WTC11 (cell line): ENCODE results near the gene KLB. TPM values are rescaled to one million over a fixed set of nuclear protein-coding genes. Genes with fewer than 3 reads are reported as not detected.

Source experiments
- ATAC-seq: fragments of 200-7000 bp; cut with Tn5 transposase; 2 replicates; pipeline ENCODE4 v1.10.0; 2021; ENCODE audit warnings: mild to moderate bottlenecking, moderate library complexity
- CTCF ChIA-PET: fragments of 300-600 bp; sonication (Branson Sonifier 250); formaldehyde crosslinking; loops from one replicate; lab custom pipeline; 2021; ENCODE audit warnings: antibody characterized with exemption; lab: Charles Lee
- POLR2A ChIA-PET: fragments of 350-600 bp; sonication (Branson Sonifier 250); formaldehyde crosslinking; loops from one replicate; lab custom pipeline; 2021; ENCODE audit warnings: antibody characterized with exemption; lab: Charles Lee
- DNase-seq: peaks from one replicate; pipeline ENCODE4 v3.0.0; 2021; ENCODE audit warnings: low spot score
- H3K27ac Mint-ChIP-seq: 2 replicates; pipeline ENCODE4 v1.8.0; 2021; ENCODE audit warnings: mixed read lengths
- H3K27me3 Mint-ChIP-seq: 2 replicates; pipeline ENCODE4 v1.8.0; 2021; ENCODE audit warnings: low read depth, mild to moderate bottlenecking, moderate library complexity, mixed read lengths
- H3K36me3 Mint-ChIP-seq: 2 replicates; pipeline ENCODE4 v1.8.0; 2021; ENCODE audit warnings: mixed read lengths
- H3K4me1 Mint-ChIP-seq: 2 replicates; pipeline ENCODE4 v1.8.0; 2022; ENCODE audit warnings: mixed read lengths
- H3K4me3 Mint-ChIP-seq: 2 replicates; pipeline ENCODE4 v1.8.0; 2021; ENCODE audit warnings: mild to moderate bottlenecking, moderate library complexity, mixed read lengths
- H3K9me3 Mint-ChIP-seq: 2 replicates; pipeline ENCODE4 v1.8.0; 2021; ENCODE audit warnings: mixed read lengths
- ESRRA ChIP-seq: sonication (generic); formaldehyde crosslinking; IDR thresholded peaks from 2 replicates; pipeline ENCODE4 v1.8.1; 2022; ENCODE audit warnings: mild to moderate bottlenecking, missing genetic modification reagents, borderline replicate concordance
- GABPB1 ChIP-seq: sonication (generic); formaldehyde crosslinking; IDR thresholded peaks from 2 replicates; pipeline ENCODE4 v1.8.1; 2023; ENCODE audit warnings: mild to moderate bottlenecking, missing genetic modification reagents
- NFATC4 ChIP-seq: fragments of 250-450 bp; sonication (Bioruptor Pico); IDR thresholded peaks from 2 replicates; pipeline ENCODE4 v1.9.0; 2021; ENCODE audit warnings: mild to moderate bottlenecking
- NFE2L1 ChIP-seq: sonication (generic); formaldehyde crosslinking; IDR thresholded peaks from 2 replicates; pipeline ENCODE4 v1.8.1; 2023; ENCODE audit warnings: missing genetic modification reagents
- SP1 ChIP-seq: sonication (generic); formaldehyde crosslinking; conservative IDR thresholded peaks from 2 replicates; pipeline ENCODE4 v1.8.1; 2022; ENCODE audit warnings: missing genetic modification reagents
- total RNA-seq: library from RNA; stranded (reverse); gene quantifications from 3 replicates; pipeline ENCODE4 v1.2.3, GENCODE V29; 2021
- TF ChIP-seq, protein P1 (sequence below): sonication (generic); formaldehyde crosslinking; IDR thresholded peaks from 2 replicates; pipeline ENCODE4 v1.8.1; 2023; ENCODE audit warnings: mild to moderate bottlenecking, missing genetic modification reagents, moderate library complexity
- TF ChIP-seq, protein P2 (sequence below): sonication (generic); formaldehyde crosslinking; IDR thresholded peaks from 2 replicates; pipeline ENCODE4 v1.8.1; 2023; ENCODE audit warnings: mild to moderate bottlenecking, moderate library complexity, missing genetic modification reagents
- TF ChIP-seq, protein P3 (sequence below): sonication (generic); formaldehyde crosslinking; IDR thresholded peaks from 2 replicates; pipeline ENCODE4 v1.8.0; 2022; ENCODE audit warnings: mild to moderate bottlenecking, missing genetic modification reagents
- TF ChIP-seq, protein P4 (sequence below): sonication (generic); formaldehyde crosslinking; IDR thresholded peaks from 2 replicates; pipeline ENCODE4 v1.8.1; 2023; ENCODE audit warnings: mild to moderate bottlenecking, missing genetic modification reagents
- TF ChIP-seq, protein P5 (sequence below): sonication (generic); formaldehyde crosslinking; IDR thresholded peaks from 2 replicates; pipeline ENCODE4 v1.8.1; 2022; ENCODE audit warnings: mild to moderate bottlenecking, missing genetic modification reagents, moderate library complexity, borderline replicate concordance
- TF ChIP-seq, protein P6 (sequence below): sonication (generic); formaldehyde crosslinking; IDR thresholded peaks from 2 replicates; pipeline ENCODE4 v1.8.1; 2023; ENCODE audit warnings: mild to moderate bottlenecking, missing genetic modification reagents
- TF ChIP-seq, protein P7 (sequence below): sonication (generic); formaldehyde crosslinking; IDR thresholded peaks from 2 replicates; pipeline ENCODE4 v1.8.1; 2023; ENCODE audit warnings: mild to moderate bottlenecking, missing genetic modification reagents, moderate library complexity
- TF ChIP-seq, protein P8 (sequence below): sonication (generic); formaldehyde crosslinking; conservative IDR thresholded peaks from 2 replicates; pipeline ENCODE4 v1.8.1; 2023; ENCODE audit warnings: mild to moderate bottlenecking, low read depth, missing genetic modification reagents, moderate library complexity

KLB gene
- total RNA-seq, 1 experiment from 2014 or later: not detected

DNA sequence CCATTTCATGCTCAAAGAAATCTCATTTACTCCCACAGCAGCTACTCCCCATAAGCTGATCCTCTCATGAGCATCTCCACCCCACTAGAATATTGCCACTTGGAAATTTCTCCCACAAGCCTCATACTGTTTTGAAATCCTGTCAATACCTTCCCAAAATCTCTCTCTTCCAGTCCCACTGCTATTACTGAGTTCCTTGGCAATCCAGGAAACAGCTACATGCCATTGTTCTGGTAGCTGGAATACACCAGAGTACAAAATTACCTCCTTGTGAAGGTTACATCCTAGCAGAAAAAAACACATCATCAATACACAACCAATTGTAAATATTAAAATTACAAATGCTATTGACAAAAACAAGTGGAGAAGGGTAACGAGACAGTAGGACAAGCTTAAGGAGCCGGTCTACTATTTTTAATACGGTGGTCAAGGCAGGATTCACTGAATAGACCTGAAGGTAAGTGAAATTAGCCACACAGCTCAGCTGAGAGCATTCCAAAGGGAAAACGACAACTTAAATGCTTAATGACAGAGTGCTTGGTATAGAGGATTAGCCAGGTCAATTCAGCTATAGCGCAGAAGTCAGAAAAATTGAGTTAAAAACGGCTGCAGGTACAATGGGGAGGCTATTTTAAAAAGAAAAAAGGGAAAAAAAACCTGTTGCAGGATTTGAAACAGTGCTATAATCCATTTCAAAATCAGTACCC is 45.6 kb downstream of the KLB start:
- ATAC-seq: no peak
- POLR2A ChIA-PET: no interaction called here
- peak overlapping the region; percentile 8 for H3K27ac Mint-ChIP-seq
- TF ChIP-seq NFATC4 (CRISPR knock-in tag) (no peak), NFE2L1 (CRISPR knock-in tag) (no peak), SP1 (CRISPR knock-in tag) (no peak), ESRRA (CRISPR knock-in tag) (no peak), GABPB1 (no peak)
- TF ChIP-seq, protein P1, sequence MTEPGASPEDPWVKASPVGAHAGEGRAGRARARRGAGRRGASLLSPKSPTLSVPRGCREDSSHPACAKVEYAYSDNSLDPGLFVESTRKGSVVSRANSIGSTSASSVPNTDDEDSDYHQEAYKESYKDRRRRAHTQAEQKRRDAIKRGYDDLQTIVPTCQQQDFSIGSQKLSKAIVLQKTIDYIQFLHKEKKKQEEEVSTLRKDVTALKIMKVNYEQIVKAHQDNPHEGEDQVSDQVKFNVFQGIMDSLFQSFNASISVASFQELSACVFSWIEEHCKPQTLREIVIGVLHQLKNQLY (CRISPR knock-in tag): no peak
- TF ChIP-seq, protein P2, sequence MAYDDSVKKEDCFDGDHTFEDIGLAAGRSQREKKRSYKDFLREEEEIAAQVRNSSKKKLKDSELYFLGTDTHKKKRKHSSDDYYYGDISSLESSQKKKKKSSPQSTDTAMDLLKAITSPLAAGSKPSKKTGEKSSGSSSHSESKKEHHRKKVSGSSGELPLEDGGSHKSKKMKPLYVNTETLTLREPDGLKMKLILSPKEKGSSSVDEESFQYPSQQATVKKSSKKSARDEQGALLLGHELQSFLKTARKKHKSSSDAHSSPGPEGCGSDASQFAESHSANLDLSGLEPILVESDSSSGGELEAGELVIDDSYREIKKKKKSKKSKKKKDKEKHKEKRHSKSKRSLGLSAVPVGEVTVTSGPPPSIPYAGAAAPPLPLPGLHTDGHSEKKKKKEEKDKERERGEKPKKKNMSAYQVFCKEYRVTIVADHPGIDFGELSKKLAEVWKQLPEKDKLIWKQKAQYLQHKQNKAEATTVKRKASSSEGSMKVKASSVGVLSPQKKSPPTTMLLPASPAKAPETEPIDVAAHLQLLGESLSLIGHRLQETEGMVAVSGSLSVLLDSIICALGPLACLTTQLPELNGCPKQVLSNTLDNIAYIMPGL (CRISPR knock-in tag): no peak
- TF ChIP-seq, protein P3, sequence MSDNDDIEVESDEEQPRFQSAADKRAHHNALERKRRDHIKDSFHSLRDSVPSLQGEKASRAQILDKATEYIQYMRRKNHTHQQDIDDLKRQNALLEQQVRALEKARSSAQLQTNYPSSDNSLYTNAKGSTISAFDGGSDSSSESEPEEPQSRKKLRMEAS: no peak
- TF ChIP-seq, protein P4, sequence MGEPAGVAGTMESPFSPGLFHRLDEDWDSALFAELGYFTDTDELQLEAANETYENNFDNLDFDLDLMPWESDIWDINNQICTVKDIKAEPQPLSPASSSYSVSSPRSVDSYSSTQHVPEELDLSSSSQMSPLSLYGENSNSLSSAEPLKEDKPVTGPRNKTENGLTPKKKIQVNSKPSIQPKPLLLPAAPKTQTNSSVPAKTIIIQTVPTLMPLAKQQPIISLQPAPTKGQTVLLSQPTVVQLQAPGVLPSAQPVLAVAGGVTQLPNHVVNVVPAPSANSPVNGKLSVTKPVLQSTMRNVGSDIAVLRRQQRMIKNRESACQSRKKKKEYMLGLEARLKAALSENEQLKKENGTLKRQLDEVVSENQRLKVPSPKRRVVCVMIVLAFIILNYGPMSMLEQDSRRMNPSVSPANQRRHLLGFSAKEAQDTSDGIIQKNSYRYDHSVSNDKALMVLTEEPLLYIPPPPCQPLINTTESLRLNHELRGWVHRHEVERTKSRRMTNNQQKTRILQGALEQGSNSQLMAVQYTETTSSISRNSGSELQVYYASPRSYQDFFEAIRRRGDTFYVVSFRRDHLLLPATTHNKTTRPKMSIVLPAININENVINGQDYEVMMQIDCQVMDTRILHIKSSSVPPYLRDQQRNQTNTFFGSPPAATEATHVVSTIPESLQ (CRISPR knock-in tag): no peak
- TF ChIP-seq, protein P5, sequence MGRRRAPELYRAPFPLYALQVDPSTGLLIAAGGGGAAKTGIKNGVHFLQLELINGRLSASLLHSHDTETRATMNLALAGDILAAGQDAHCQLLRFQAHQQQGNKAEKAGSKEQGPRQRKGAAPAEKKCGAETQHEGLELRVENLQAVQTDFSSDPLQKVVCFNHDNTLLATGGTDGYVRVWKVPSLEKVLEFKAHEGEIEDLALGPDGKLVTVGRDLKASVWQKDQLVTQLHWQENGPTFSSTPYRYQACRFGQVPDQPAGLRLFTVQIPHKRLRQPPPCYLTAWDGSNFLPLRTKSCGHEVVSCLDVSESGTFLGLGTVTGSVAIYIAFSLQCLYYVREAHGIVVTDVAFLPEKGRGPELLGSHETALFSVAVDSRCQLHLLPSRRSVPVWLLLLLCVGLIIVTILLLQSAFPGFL (CRISPR knock-in tag): no peak
- TF ChIP-seq, protein P6, sequence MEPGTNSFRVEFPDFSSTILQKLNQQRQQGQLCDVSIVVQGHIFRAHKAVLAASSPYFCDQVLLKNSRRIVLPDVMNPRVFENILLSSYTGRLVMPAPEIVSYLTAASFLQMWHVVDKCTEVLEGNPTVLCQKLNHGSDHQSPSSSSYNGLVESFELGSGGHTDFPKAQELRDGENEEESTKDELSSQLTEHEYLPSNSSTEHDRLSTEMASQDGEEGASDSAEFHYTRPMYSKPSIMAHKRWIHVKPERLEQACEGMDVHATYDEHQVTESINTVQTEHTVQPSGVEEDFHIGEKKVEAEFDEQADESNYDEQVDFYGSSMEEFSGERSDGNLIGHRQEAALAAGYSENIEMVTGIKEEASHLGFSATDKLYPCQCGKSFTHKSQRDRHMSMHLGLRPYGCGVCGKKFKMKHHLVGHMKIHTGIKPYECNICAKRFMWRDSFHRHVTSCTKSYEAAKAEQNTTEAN (CRISPR knock-in tag): no peak
- TF ChIP-seq, protein P7, sequence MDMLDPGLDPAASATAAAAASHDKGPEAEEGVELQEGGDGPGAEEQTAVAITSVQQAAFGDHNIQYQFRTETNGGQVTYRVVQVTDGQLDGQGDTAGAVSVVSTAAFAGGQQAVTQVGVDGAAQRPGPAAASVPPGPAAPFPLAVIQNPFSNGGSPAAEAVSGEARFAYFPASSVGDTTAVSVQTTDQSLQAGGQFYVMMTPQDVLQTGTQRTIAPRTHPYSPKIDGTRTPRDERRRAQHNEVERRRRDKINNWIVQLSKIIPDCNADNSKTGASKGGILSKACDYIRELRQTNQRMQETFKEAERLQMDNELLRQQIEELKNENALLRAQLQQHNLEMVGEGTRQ (CRISPR knock-in tag): no peak
- TF ChIP-seq, protein P8, sequence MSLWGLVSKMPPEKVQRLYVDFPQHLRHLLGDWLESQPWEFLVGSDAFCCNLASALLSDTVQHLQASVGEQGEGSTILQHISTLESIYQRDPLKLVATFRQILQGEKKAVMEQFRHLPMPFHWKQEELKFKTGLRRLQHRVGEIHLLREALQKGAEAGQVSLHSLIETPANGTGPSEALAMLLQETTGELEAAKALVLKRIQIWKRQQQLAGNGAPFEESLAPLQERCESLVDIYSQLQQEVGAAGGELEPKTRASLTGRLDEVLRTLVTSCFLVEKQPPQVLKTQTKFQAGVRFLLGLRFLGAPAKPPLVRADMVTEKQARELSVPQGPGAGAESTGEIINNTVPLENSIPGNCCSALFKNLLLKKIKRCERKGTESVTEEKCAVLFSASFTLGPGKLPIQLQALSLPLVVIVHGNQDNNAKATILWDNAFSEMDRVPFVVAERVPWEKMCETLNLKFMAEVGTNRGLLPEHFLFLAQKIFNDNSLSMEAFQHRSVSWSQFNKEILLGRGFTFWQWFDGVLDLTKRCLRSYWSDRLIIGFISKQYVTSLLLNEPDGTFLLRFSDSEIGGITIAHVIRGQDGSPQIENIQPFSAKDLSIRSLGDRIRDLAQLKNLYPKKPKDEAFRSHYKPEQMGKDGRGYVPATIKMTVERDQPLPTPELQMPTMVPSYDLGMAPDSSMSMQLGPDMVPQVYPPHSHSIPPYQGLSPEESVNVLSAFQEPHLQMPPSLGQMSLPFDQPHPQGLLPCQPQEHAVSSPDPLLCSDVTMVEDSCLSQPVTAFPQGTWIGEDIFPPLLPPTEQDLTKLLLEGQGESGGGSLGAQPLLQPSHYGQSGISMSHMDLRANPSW (CRISPR knock-in tag): no peak
- TF ChIP-seq, all 79 proteins: peak for 0
- no peak for DNase-seq
- CTCF ChIA-PET: no interaction called here
- Mint-ChIP-seq H3K36me3 (peaks cover 67% of the 10 kb centered on the region), H3K4me3 (no peak overlapping the region), H3K27me3 (no peaks in the 10 kb centered on the region), H3K4me1 (peaks cover 32% of the 10 kb centered on the region), H3K9me3 (no peaks in the 10 kb centered on the region)
